OCI-LY3 (cell line): ENCODE results near the gene DOCK2.

Experiments
- H2AFZ ChIP-seq: fragments of 200-600, 300-600 bp; shearing (Covaris generic); 2 replicates; pipeline ENCODE4 v1.6.0; 2014; ENCODE audit warnings: antibody characterized with exemption, low read depth, low read length
- H3K27ac ChIP-seq: fragments of 200-600, 300-600 bp; sonication (generic); 2 replicates; pipeline ENCODE4 v1.5.1; 2014; ENCODE audit warnings: mild to moderate bottlenecking, low read length, moderate library complexity, mixed read lengths
- H3K27me3 ChIP-seq: fragments of 200-600, 300-600 bp; sonication (generic); 2 replicates; pipeline ENCODE4 v1.6.1; 2014; ENCODE audit warnings: low read depth, low read length, mixed read lengths
- H3K36me3 ChIP-seq: fragments of 200-600, 300-600 bp; sonication (generic); replicated peaks from 2 replicates; pipeline ENCODE3; 2014; ENCODE audit warnings: low read depth, low read length, mixed read lengths
- H3K4me1 ChIP-seq: fragments of 300-600, 200-600 bp; sonication (generic); 2 replicates; pipeline ENCODE4 v1.6.1; 2014; ENCODE audit warnings: low read length, mixed read lengths
- H3K4me2 ChIP-seq: fragments of 200-600, 300-600 bp; sonication (generic); 2 replicates; pipeline ENCODE4 v1.6.1; 2014; ENCODE audit warnings: low read length, mixed read lengths
- H3K4me3 ChIP-seq: fragments of 300-600, 200-600 bp; sonication (generic); 2 replicates; pipeline ENCODE4 v1.5.1; 2014; ENCODE audit warnings: antibody characterized with exemption, mild to moderate bottlenecking, low read length, moderate library complexity
- H3K79me2 ChIP-seq: fragments of 300-600, 200-600 bp; shearing (Covaris generic); 2 replicates; pipeline ENCODE4 v1.6.1; 2014; ENCODE audit warnings: mild to moderate bottlenecking, low read length, mixed read lengths
- H3K9ac ChIP-seq: fragments of 300-600, 200-600 bp; shearing (Covaris generic); 2 replicates; pipeline ENCODE4 v1.6.0; 2014; ENCODE audit warnings: mild to moderate bottlenecking, low read length, moderate library complexity
- H3K9me3 ChIP-seq: fragments of 200-600, 300-600 bp; shearing (Covaris generic); 2 replicates; pipeline ENCODE4 v1.6.1; 2014; ENCODE audit warnings: low read length, mixed read lengths; ENCODE audit not compliant: insufficient read depth
- H4K20me1 ChIP-seq: fragments of 200-600, 300-600 bp; sonication (generic); 2 replicates; pipeline ENCODE4 v1.6.1; 2016; ENCODE audit warnings: low read length, mixed read lengths; ENCODE audit not compliant: insufficient read depth
- CTCF ChIP-seq: fragments of 200-600, 300-600 bp; sonication (generic); IDR thresholded peaks from 2 replicates; pipeline ENCODE4 v1.5.1; 2014; ENCODE audit warnings: antibody characterized with exemption, low read length, low read depth
- EZH2phosphoT487 ChIP-seq: fragments of 200-600 bp; shearing (Covaris generic); IDR thresholded peaks from 2 replicates; pipeline ENCODE4 v1.6.1; 2018; ENCODE audit warnings: antibody characterized with exemption, mixed run types, low read depth

DOCK2 gene

GRCh38 chr5:169837686-169838085 is 200.6 kb downstream of the DOCK2 start:
- no peak overlapping the region for H3K4me3 ChIP-seq
- H3K79me2 ChIP-seq, result no peaks in the 10 kb centered on the region
- H3K4me2 ChIP-seq, result no peak overlapping the region
- H2AFZ ChIP-seq, result no peak overlapping the region
- H3K9me3 ChIP-seq, result no peaks in the 10 kb centered on the region
- no peak overlapping the region for H3K27ac ChIP-seq
- peaks cover 32% of the 10 kb centered on the region for H3K36me3 ChIP-seq
- H3K4me1 ChIP-seq, result peaks cover 12% of the 10 kb centered on the region
- no peaks in the 10 kb centered on the region for H3K27me3 ChIP-seq
- peaks cover 20% of the 10 kb centered on the region for H4K20me1 ChIP-seq
- no peak overlapping the region for H3K9ac ChIP-seq
- TF ChIP-seq EZH2phosphoT487, result no peak

DNA sequence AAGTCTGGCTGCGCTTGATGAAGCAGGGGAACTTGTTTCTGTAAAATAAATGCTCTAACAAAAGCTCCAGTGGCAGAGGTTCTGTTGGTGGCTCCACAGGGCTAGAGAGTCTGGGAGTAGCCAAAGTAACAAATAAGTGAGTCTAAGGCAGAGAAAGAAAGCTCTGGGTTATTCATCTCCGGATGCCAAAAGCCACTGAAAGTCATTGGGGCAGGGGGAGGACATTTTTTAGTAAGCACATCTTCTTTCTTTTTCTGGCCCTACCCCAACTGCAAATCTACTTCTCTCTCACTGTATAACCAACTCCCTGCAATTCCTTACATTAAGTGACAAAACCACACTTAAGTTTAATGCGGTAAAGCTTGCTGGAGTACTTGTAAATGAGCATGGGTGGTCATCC is 201.6 kb downstream of the DOCK2 start:
- no peak for TF ChIP-seq EZH2phosphoT487
- TF ChIP-seq CTCF, result no peak
- H3K9me3 ChIP-seq, result no peaks in the 10 kb centered on the region
- no peak overlapping the region for H3K9ac ChIP-seq
- no peak overlapping the region for H2AFZ ChIP-seq
- no peaks in the 10 kb centered on the region for H3K79me2 ChIP-seq
- no peaks in the 10 kb centered on the region for H3K27me3 ChIP-seq
- H3K36me3 ChIP-seq, result peaks cover 31% of the 10 kb centered on the region
- no peak overlapping the region for H3K27ac ChIP-seq
- H4K20me1 ChIP-seq, result peaks cover 20% of the 10 kb centered on the region
- H3K4me3 ChIP-seq, result no peak overlapping the region
- H3K4me1 ChIP-seq, result peaks cover 12% of the 10 kb centered on the region
- no peak overlapping the region for H3K4me2 ChIP-seq

DNA sequence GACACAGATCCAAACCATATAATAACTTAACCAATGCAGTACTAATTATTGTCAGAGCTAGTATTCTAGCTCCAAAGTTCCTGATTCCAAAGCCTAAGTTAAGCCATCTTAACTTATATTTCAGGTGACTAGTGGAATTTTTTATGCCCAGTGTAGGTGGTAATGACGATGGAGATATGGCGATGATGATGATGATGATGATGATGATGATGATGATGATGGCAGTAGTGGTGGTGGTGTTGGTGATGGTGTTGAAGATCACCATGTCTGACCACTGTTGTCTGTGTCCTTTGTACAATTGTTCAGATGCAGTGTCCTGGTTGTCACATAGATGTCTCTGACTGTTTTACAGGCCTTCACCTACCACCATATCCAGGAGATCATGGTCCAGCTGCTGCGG is 203.3 kb downstream of the DOCK2 start:
- Histone ChIP-seq H3K27me3 (no peaks in the 10 kb centered on the region), H3K4me3 (no peak overlapping the region), H4K20me1 (peaks cover 20% of the 10 kb centered on the region), H3K9me3 (no peaks in the 10 kb centered on the region), H3K27ac (no peak overlapping the region), H3K4me1 (peaks cover 12% of the 10 kb centered on the region), H3K4me2 (no peak overlapping the region), H3K79me2 (no peaks in the 10 kb centered on the region), H2AFZ (no peak overlapping the region), H3K36me3 (peaks cover 41% of the 10 kb centered on the region), H3K9ac (no peak overlapping the region)
- TF ChIP-seq EZH2phosphoT487 (no peak), CTCF (no peak)

DNA sequence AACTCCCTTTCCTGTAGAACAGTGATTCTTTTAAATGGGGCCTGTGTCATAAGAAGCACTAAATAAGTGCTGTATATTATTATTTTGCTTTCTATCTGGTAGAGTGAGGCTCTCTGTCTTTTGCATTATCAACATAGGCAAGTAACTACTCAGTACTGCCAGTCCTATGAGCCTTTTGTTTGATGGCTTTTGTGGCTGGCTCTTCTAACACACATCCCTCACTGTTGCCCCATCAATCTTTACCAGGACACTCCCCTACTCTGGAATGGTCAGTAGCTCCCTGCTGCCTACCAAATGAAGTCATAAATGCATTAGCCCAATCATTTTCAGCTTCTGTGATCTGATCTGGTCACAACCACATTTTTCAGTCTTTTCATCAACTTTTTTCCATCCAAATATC is 205.6 kb downstream of the DOCK2 start:
- Histone ChIP-seq H3K27me3 (no peaks in the 10 kb centered on the region), H3K4me1 (peaks cover 12% of the 10 kb centered on the region), H3K4me3 (no peak overlapping the region), H3K27ac (no peak overlapping the region), H3K9me3 (no peaks in the 10 kb centered on the region), H2AFZ (no peak overlapping the region), H3K4me2 (no peak overlapping the region), H4K20me1 (peaks cover 17% of the 10 kb centered on the region), H3K9ac (no peak overlapping the region), H3K79me2 (no peaks in the 10 kb centered on the region), H3K36me3 (peaks cover 49% of the 10 kb centered on the region)
- no peak for TF ChIP-seq EZH2phosphoT487
- TF ChIP-seq CTCF, result no peak

- Histone ChIP-seq H3K79me2 (no peaks in the 10 kb centered on the region), H3K4me3 (no peak overlapping the region), H3K4me1 (no peaks in the 10 kb centered on the region), H3K9ac (no peak overlapping the region), H2AFZ (no peak overlapping the region), H3K27ac (no peak overlapping the region), H3K9me3 (peaks cover 17% of the 10 kb centered on the region), H3K27me3 (no peaks in the 10 kb centered on the region), H4K20me1 (no peaks in the 10 kb centered on the region), H3K36me3 (peaks cover 75% of the 10 kb centered on the region), H3K4me2 (no peak overlapping the region)
- TF ChIP-seq CTCF (no peak), EZH2phosphoT487 (no peak)
These were observed 210.4 kb downstream of the DOCK2 start for GRCh38 chr5:169847519-169847918.
